HepG2 (cell line): ENCODE measurements around the gene MYO1C. TPM values are rescaled to one million over a fixed set of nuclear protein-coding genes. Genes with fewer than 3 reads are reported as not detected.

Experiments used
- ESRRA ChIP-seq: sonication (generic); formaldehyde crosslinking; IDR thresholded peaks from 2 replicates; pipeline ENCODE4 v1.5.1; 2020; ENCODE audit warnings: mild to moderate bottlenecking, low read depth, missing genetic modification reagents
- HNF4A ChIP-seq: sonication (generic); formaldehyde crosslinking; IDR thresholded peaks from 2 replicates; pipeline ENCODE4 v1.4.0; 2020; ENCODE audit warnings: missing genetic modification reagents
- IKZF5 ChIP-seq: IDR thresholded peaks from 2 replicates; pipeline ENCODE4 v1.6.1; 2018; ENCODE audit warnings: missing genetic modification reagents, mild to moderate bottlenecking, missing compliant biosample characterization
- NR2F1 ChIP-seq, 2 experiments: fragments of 450-650 bp in 1 of 2; formaldehyde crosslinking in 1 of 2; IDR thresholded peaks; 2 replicates each; pipeline versions ENCODE4 v1.5.0 to v1.6.1; 2016 to 2020; ENCODE audit warnings: mild to moderate bottlenecking in 1 of 2, missing compliant biosample characterization in 1 of 2, missing genetic modification reagents in 1 of 2, moderate library complexity in 1 of 2
- NR2F6 ChIP-seq, 2 experiments: IDR thresholded peaks; 2 replicates each; pipeline ENCODE4 v1.6.1; 2016; ENCODE audit warnings: antibody characterized with exemption in 1 of 2, mild to moderate bottlenecking in 1 of 2
- TCF7 ChIP-seq: sonication (generic); IDR thresholded peaks from 2 replicates; pipeline ENCODE4 v1.6.1; 2016; ENCODE audit warnings: antibody characterized with exemption, low read depth
- polyA plus RNA-seq, 8 experiments: library from polyadenylated mRNA; depleted of rRNA in 3 of 8; stranded (reverse) in 7 of 8; unstranded in 1 of 8; fragments of >200 nt; fragmentation: Illumina TruSeq in 4 of 8; extraction: Trizol in 4 of 8; gene quantifications; 2 replicates each; pipeline versions ENCODE4 v1.2.1 to v1.2.3, GENCODE V29; 2011 to 2016; ENCODE audit warnings: low read depth in 4 of 8, missing spikeins in 1 of 8, mixed read lengths in 1 of 8; ENCODE audit not compliant: insufficient read depth in 1 of 8
- total RNA-seq, 5 experiments: library from RNA; depleted of rRNA; stranded (reverse); fragments of >200 nt; fragmentation: Illumina TruSeq; extraction: Trizol; gene quantifications; 2 replicates each; pipeline ENCODE4 v1.2.3, GENCODE V29; 2016; ENCODE audit warnings: low read depth in 1 of 5
- TF ChIP-seq, protein P1 (sequence below), 2 experiments: fragments of 450-650 bp in 1 of 2; sonication (generic) in 1 of 2; formaldehyde crosslinking in 1 of 2; IDR thresholded peaks; 2 replicates each; pipeline versions ENCODE4 v1.6.1 to v1.8.0; 2016 to 2022; ENCODE audit warnings: antibody characterized with exemption in 1 of 2, mild to moderate bottlenecking in 1 of 2, missing genetic modification reagents in 1 of 2

The MYO1C gene
- total and polyA plus RNA-seq, 2 of the 13 experiments (the other 11 are each of a cell fraction or from before 2014, with no cell fraction given) = 22.7 to 40.8 TPM

- TF ChIP-seq, protein P1, sequence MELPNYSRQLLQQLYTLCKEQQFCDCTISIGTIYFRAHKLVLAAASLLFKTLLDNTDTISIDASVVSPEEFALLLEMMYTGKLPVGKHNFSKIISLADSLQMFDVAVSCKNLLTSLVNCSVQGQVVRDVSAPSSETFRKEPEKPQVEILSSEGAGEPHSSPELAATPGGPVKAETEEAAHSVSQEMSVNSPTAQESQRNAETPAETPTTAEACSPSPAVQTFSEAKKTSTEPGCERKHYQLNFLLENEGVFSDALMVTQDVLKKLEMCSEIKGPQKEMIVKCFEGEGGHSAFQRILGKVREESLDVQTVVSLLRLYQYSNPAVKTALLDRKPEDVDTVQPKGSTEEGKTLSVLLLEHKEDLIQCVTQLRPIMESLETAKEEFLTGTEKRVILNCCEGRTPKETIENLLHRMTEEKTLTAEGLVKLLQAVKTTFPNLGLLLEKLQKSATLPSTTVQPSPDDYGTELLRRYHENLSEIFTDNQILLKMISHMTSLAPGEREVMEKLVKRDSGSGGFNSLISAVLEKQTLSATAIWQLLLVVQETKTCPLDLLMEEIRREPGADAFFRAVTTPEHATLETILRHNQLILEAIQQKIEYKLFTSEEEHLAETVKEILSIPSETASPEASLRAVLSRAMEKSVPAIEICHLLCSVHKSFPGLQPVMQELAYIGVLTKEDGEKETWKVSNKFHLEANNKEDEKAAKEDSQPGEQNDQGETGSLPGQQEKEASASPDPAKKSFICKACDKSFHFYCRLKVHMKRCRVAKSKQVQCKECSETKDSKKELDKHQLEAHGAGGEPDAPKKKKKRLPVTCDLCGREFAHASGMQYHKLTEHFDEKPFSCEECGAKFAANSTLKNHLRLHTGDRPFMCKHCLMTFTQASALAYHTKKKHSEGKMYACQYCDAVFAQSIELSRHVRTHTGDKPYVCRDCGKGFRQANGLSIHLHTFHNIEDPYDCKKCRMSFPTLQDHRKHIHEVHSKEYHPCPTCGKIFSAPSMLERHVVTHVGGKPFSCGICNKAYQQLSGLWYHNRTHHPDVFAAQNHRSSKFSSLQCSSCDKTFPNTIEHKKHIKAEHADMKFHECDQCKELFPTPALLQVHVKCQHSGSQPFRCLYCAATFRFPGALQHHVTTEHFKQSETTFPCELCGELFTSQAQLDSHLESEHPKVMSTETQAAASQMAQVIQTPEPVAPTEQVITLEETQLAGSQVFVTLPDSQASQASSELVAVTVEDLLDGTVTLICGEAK (IDR thresholded peaks at IDR 0.05) = no peak
- TF ChIP-seq, protein P1 (CRISPR knock-in tag; IDR thresholded peaks at IDR 0.05) = no peak
- TF ChIP-seq HNF4A (CRISPR knock-in tag) (peak; percentile 32; the same call in 1 of the 2 replicates), NR2F1 (CRISPR knock-in tag; IDR thresholded peaks at IDR 0.05) (peak; percentile 15 to 40; a peak in 1 of 4 replicates), NR2F6 (IDR thresholded peaks at IDR 0.05) (0 out of 2 replicates have a peak, but pooled peaks have one; percentile 22), NR2F6 (CRISPR knock-in tag; IDR thresholded peaks at IDR 0.05) (peak; percentile 61), ESRRA (peak; percentile 73; the same call in 1 of the 2 replicates), TCF7 (no peak), IKZF5 (CRISPR knock-in tag) (peak; percentile 47; the same call in 1 of the 2 replicates)
Observed at GRCh38 chr17:1460233-1460632, 32.3 kb downstream of the MYO1C start (continued).
